HG03060 (cell line): Measurements from ENCODE around the gene DHFR2.
"Not testable (repeated sequence)": the region's sequence is repeated elsewhere in the genome, so short reads cannot be mapped to it uniquely, and the experiment has no call there.

Experiments
- ATAC-seq: cut with Tn5 transposase; IDR thresholded peaks from one replicate; pipeline ENCODE4 v1.9.1; 2021; ENCODE audit warnings: low read depth, moderate number of reproducible peaks; ENCODE audit not compliant: unreplicated experiment

DHFR2 gene

DNA sequence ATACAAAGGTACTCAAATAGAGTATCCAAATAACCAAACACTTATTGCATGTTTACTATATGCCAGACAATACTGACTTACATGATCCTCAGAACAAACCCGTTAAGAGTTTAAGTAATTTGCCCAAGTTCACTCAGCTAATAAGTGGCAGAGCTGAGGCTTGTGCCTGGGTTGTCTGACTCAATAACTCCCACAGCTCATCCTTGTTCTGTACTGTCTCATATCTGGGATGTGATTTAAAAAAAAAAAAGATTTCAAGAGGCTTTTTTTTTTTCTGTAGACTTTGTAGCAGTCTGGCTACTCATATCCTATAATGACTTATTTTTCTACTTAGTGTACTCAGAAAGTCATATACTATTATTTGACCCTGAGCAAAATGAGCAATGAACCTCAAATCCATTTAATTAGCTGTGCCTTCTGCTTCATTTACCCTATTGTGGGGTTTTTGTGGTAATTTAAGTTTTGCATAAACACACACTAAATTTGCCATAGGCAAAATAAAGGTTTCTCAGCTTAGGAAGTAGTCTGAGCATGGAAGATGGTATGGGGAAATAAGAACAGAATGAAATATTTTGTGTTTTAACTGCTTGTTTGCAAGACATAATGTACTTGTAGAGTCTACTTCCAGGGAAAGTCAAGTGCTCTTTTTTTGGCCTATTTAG, 3.2 kb upstream of the DHFR2 start:
- no peak for ATAC-seq

DNA sequence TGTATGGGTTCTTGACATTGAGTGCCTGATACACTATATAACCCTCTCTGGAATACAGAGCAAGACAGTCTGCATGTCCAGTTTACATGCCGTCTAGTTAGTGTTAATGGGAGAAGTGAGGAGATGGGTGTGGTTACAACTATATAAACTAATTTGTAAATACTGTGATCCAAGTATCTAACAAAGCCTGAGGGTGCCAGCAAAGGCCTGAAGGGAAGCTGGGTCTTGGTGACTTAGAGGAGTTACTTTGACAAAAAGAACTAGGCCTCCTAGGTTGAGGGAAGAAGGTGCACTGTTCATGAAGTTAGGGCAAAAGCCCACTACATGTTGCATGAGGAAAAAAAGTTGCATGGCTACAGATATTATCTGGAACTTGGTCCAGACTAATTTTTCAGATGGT, 2.4 kb upstream of the DHFR2 start:
- no peak for ATAC-seq

DNA sequence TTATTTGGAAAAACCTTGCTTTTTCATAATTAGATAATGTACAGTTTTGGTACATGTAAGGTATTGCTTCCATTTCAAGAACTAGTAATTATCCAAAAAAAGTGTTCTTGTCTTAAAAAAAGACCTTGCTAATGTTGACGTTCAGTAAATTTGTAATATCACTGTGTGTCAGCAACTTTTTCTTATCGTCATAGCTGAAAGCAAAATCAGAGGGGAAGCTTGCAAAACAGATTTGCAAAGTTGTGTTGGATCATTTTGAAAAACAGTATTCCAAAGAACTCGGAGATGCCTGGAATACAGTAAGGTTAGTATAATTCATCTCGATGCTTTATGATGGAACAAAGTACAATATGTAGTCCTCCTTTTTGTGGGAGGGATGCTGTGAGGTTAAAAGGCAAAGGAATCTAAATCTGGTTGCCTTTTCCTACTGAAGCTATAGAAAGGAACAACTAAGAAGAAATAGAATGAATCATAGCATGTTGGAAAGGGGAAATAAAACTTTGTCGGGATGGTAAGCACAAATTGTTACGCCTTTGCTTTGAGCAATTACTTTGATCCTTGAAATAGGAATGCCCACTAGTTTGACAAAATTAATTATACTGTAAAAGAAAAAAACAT, 1.6 kb upstream of the DHFR2 start:
- no peak for ATAC-seq

DNA sequence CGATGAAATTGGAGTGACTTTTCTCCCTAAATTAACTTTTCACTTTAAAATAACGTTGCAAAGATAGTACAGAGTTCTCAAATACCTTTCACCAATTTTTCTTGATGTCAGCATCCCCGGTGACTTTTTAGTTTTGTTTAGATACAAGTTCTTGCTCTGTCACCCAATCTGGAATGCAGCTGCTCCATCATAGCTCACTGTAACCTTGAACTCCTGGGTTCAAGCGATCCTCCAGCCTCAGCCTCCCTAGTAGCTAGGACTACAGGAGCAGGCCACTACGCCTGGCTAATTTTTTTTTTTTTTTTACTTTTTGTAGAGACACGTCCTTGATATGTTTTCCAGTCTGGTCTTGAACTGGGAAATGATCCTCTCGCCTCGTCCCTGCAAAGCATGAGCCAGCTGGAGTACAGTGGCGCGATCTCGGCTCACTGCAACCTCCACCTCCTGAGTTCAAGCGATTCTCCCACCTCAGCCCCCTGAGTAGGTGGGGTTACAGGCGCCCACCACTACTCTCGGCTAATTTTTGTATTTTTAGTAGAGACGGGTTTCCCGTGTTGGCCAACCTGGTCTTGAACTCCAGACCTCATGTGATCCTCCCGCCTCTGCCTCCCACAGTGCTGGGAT, 892 bp upstream of the DHFR2 start:
- ATAC-seq: no peak

DNA sequence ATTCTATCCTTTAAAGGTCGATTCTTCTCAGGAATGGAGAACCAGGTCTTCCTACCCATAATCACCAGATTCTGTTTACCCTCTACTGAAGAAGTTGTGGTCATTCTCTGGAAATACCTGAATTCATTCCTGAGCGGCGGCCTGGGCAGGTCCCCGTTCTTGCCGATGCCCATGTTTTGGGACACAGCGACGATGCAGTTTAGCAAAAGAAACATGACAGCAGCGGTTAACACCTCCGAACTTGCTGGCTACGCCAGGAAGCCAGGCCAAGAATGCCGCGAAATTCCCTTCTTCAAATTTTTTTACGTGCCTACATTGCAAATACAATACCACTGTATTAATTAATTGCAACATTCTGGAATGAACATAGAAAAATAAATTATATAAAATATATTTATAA, 1.4 kb downstream of the DHFR2 start:
- ATAC-seq: no peak

DNA sequence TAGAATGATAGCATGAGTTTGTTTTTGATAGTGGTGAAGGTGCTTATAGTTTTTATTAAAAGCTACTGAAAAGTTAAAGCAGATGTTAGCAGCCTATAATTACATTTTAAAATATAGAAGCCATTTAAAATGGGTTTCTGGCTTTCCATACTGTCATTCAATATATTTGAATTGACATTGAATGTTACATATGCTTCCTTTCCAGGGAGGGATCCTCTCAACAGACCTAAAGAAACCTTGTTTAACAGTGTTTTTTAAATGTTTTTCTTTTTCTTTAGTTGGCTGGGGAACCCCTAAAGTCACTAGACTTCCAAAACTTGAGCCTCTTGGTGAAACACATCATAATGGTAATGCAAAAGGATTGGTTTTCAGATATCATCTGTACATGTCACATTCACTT, 12.2 kb downstream of the DHFR2 start:
- ATAC-seq: no peak

DNA sequence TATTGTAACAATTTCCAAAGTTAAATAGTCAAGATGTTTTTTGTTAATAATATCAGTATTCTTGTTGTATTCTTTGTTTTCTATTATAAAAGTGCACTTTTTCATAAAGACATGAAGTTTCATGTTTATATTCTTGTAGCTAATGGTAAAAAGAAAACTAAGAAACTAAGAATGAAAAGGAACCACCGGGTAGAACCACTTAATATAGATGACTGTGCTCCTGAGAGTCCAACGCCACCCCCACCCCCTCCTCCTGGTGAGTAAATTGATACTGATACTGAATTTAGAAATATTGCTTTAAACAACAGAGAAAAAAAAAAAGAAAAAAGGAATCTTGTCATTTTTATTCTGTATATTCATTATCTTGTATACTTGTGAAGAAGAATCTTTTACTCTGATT, 13.4 kb downstream of the DHFR2 start:
- ATAC-seq: no peak

DNA sequence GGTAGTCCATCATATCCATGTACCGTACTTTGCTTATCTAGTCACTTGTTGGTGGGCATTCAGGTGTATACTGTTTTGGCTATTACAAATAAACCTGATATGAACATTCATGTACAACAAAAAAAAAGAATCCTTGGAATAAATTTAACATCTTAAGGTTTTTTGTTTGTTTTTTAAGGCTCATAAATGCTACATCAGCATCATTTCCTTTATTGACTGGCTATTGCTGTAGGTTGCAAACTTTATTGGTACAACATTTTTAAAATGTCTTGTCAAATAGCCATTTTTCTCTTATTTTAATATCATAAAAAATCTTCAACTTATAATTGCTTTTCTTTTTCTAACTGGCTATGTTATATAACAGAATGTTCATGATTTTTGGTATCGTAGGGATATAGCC, 16.2 kb downstream of the DHFR2 start:
- no peak for ATAC-seq

DNA sequence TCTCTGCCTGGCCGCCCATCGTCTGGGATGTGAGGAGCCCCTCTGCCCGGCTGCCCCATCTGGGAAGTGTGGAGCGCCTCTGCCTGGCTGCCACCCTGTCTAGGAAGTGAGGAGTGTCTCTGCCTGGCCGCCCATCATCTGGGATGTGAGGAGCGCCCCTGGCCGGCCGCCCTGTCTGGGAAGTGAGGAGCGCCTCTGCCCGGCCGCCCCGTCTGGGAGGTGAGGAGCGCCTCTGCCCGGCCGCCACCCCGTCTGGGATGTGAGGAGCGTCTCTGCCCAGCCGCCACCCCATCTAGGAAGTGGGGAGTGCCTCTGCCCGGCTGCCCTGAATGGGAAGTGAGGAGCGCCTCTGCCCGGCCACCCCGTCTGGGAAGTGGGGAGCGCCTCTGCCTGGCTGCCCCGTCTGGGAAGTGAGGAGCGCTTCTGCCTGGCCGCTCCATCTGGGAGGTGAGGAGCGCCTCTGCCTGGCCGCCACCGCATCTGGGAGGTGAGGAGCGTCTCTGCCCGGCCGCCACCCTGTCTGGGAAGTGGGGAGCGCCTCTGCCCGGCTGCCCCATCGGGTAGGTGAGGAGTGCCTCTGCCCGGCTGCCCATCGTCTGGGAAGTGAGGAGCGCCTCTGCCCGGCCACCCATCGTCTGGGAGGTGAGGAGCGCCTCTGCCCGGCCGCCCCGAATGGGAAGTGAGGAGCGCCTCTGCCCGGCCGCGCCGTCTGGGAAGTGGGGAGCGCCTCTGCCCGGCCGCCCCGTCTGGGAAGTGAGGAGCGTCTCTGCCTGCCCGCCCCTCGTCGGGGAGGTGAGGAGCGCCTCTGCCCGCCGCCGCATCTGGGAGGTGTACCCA, 18.4 kb downstream of the DHFR2 start:
- ATAC-seq: not testable (repeated sequence)

DNA sequence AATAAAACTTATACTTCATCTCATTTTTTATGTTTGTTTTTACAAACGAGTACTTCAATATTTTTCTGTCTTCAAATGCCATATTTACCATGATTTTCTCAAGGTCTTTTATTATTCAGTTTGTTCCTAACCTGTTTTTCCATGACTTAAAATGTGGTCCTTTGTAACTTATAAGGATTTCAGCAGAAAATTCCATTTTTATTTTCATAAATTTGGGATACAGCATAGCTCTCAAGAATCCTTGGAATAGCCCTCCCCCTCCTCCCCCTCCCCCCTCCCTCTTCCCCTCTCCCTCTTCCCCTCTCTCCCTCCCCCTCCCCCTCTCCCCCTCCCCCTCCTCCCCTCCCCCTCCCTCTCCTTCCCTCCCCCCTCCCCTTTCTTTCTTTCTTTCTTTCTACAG, 19.4 kb downstream of the DHFR2 start:
- no peak for ATAC-seq

DNA sequence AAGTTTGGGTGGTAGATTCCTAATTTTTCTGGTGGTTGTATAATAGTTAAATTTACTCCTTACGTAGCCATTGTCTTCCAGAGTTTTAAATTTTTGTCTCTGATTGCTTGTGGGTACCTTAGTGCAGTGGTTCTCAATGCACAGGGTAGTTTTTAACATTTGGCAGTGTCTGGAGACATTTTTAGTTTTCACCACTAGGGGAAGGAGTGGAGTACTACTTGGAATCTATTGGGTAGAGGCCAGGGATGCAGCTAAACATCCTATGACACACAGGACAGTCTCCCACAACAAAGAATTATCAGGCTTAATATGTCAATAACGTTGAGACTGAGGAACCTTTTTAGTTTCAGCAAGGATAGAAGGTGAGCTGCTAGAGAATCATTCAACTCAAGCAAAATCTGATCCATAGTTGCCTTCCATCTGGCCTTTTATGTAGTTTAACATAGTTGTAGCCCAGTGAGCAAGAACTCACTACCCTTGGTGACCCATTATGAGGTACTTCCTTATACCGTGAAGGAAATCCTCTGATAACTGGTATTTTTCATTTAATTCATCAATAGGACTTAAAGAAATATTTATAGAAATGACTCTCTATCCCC, 25.7 kb downstream of the DHFR2 start:
- ATAC-seq: no peak

DNA sequence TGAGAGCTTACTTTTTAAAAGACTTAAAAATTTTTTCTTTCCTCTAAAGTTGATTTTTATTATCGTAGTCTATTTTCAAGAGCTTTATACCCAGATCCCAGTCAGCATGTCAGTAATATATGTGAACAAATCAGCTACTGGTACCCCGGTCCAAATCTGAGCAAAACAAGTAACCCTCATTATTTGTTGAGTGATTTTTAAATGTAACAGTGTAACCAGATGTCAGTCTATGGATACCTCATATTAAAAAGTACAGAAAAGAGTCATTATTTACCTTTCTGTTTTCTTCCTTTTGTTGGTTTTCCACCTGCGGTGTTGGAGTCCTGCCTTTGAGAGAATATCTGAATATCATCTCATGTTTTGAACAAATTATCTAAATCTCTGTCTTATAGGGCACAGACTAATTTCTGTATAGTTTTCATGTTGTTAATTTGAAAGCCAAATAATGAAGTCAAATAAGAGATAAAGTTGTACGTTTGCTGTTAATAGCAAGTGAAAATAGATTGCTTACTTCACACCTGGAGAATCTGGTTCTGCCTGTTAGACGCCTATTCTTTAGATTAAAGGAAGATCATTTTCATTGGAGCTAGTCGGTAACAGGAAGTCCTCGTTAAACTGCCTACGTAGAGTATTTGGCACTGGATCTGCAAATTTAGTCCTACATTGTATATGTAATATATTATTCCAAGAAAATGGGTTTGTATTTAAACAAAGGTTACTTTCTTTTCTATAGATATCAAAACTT, 34.5 kb downstream of the DHFR2 start, which contains the start of gene STX19:
Gene STX19 (minus strand): TSS at position 505 of the 745 bp plus-strand sequence. CDS start 13,328 bp downstream, outside the sequence.
- ATAC-seq: no peak

DNA sequence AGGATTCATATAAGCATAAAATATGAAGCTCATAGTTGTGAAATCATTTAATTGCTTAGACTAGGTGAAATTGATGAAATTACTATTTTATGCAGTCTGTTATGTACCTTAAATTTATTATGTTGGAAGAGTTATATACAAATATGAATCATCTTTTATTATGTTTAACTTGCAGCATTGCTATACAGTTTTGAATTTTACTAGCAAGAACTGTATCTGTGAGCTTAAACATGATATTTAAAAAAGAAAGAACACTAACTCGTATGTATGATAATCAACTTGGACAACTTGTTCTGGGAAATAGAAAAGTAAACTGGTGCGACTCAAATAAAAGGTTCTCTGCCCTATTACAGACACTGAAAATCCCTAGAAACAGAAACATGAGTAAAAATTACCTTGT, 36.1 kb downstream of the DHFR2 start:
- ATAC-seq: no peak

DNA sequence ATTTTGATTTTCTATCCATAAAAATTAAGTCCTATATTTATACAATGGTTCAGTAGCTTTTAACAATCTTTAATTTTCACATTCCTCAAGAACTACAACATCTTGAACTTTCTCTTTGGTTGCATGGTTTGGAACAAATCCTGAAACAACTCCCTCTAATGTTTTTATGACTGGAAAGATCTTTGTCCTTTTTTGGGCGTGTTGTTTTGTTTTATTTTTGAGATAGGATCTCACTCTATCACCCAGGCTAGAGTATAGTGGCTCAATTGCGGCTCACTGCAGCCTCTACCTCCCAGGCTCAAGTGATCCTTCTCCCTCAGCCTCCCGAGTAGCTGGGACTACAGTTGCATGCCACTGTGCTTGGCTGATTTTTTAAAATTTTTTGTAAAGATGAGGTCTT, 38.3 kb downstream of the DHFR2 start:
- no peak for ATAC-seq

DNA sequence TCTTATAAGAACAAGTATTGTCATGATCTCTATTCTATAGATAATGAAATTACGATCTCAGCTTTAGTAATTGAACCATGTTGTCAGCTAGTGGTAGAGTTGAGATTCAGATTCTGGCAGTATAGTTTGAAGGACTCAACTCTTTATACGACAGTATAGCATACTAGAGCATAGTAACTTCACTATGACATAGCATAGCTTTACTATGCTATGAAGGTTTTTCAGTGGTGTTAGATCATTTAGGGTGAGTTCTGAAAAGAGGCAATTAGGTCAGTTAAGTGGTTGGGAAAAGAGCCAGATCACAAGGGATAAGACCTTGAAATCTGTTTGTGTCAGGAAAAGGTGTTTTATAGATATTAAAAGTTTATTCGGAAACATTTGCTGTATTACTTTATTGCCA, 42.4 kb downstream of the DHFR2 start:
- no peak for ATAC-seq

DNA sequence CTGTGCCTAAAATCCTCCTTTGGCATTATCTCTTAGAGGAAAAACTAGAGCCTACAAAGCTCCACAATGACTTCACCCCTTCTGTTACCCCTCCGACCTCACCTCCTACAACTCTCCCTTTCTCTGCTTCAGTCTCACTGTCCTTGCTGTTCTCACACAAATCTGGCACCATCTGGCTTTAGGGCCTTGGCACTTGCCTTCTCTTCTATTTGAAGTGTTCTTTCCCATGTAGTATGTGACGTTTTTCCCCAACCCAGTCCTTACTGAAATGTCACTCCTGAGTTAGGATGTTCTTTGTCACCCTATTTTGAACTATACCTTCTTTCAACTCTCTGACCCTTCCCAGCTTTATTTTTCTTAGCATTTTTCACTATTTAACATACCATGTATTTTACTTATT, 43.1 kb downstream of the DHFR2 start:
- ATAC-seq: no peak

DNA sequence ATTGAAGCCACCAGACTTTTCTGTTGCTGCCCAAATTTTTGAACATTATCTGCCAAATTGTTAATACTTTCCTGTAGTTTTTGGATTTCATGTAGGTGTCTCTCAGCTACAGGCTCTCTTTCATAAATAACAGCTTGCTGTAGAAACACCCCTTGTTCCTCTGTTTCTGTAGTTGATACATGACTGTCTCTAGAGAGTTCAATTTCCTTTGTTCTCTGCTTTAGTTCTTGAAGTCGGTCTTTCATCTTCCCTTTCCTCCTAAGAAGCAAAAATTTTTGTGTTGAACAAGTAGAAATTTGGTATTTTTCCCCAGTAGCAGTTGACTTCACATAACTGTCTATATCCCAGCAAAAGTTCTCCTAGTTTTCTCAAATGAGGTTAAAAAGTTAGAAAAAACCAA, 47.7 kb downstream of the DHFR2 start:
- no peak for ATAC-seq

DNA sequence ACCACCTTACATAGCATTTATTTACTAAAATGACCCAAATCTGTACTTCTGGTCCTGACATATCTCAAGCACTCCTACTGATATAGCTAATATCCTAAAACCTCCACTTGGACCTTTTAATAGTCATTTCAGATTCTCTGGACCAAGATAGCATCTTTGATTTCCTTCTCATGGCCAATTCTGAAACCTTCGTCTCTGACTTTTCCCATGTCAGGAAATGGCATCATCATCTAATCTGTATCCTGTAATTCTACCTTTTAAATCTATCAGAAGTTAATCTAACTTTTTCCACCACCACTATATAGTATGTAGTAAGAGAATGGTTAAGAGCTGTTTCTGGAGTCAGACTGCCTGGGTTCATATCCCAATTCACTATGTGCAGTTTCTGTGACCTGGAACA, 50.5 kb downstream of the DHFR2 start:
- ATAC-seq: no peak

DNA sequence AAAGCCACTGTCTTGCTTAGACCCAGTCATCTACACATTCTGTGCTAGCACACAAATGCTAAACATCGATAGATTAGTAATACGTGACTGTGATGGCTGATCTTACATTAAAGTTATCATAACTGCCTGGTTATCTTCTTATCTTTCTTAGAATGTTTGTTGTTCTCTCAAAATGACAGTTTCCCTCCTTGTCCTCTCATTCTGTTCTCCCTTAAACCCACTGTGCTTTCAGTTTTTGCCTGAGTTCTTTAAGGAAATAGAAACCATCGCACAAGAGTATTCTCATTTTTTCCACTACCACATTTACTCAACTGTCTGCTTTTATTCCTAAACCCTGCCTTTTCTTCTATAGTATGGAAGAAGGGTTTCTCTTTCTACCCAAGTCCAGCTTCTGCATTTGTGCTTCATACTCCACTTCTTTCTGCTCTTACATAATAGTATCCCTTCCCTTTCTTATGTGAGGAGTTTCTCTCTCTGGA, 51.4 kb downstream of the DHFR2 start:
- ATAC-seq: no peak

DNA sequence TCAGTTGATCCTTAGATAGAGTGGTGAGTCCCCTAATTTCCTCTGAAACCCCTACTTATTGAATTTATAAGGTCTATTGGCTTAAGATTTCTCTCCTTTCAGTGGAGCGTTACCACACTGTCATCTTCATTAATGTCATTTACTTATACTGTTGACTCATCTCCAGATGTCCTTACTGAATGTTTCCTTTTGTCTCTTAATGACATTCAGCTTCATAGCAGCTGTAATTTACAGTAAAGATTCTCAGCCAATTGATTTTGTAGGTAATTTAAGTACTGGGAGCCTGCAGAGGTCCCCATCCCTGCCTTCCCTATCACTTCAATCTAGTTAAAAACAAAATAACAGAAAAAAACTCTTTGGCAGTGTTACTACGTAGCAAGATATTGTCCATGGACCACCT, 53.1 kb downstream of the DHFR2 start:
- no peak for ATAC-seq
